RWPE1 (cell line): ENCODE data around the gene BTRC.

Experiments
- CTCF ChIA-PET: fragments of 350-600 bp; sonication (Branson Sonifier 250); formaldehyde crosslinking; extraction: SDS; loops from one replicate; lab custom pipeline; 2021; lab: Yijun Ruan, JAX
- POLR2A ChIA-PET: fragments of 400-600 bp; formaldehyde crosslinking; extraction: SDS; loops from one replicate; lab custom pipeline; 2020; ENCODE audit warnings: antibody characterized with exemption; ENCODE audit not compliant: low non-redundant PET; lab: Yijun Ruan, JAX
- DNase-seq: peaks from one replicate; pipeline ENCODE4 v3.0.0; 2012; ENCODE audit warnings: low spot score
- H3K27ac ChIP-seq: fragments of 450-650 bp; 2 replicates; pipeline ENCODE4 v1.5.1; 2017
- CTCF ChIP-seq: fragments of 450-650 bp; conservative IDR thresholded peaks from 2 replicates; pipeline ENCODE4 v1.5.1; 2017; ENCODE audit warnings: low read depth, mild to moderate bottlenecking

Gene BTRC

GRCh38 chr10:101565936-101566332, 212.0 kb downstream of the BTRC start:
- H3K27ac ChIP-seq, result no peak overlapping the region
- ChIA-PET CTCF (interaction anchor here (0.6 to 0.7 kb wide), 2 partner anchors 99 to 551 kb away, joined by 3 to 4 read pairs; no protein-coding TSS in a partner anchor), POLR2A (no interaction called here)
- no peak for DNase-seq
- no peak for TF ChIP-seq CTCF

- H3K27ac ChIP-seq, result no peak overlapping the region
- POLR2A ChIA-PET, result no interaction called here
- CTCF ChIA-PET, result interaction anchor here (0.6 to 0.7 kb wide), 3 partner anchors 8 to 552 kb away, joined by 3 to 4 read pairs (median 3); no protein-coding TSS in a partner anchor
- TF ChIP-seq CTCF, result no peak
- no peak for DNase-seq
These were observed 212.6 kb downstream of the BTRC start for GRCh38 chr10:101566333-101567164.

- no peak overlapping the region for H3K27ac ChIP-seq
- no peak for TF ChIP-seq CTCF
- CTCF ChIA-PET, result interaction anchor here (1.1 to 1.3 kb wide), 2 partner anchors 214 to 353 kb away, joined by 3 to 7 read pairs; no protein-coding TSS in a partner anchor
- DNase-seq, result no peak
- POLR2A ChIA-PET, result no interaction called here
These were observed 213.4 kb downstream of the BTRC start for GRCh38 chr10:101567165-101568006.

- CTCF ChIA-PET, result interaction anchor here (1.1 to 1.3 kb wide), 2 partner anchors 213 to 354 kb away, joined by 3 to 7 read pairs; no protein-coding TSS in a partner anchor
- TF ChIP-seq CTCF, result no peak
- POLR2A ChIA-PET, result no interaction called here
- no peak overlapping the region for H3K27ac ChIP-seq
- no peak for DNase-seq
These were observed 214.2 kb downstream of the BTRC start for GRCh38 chr10:101568054-101568745.

GRCh38 chr10:101569323-101569621, 215.3 kb downstream of the BTRC start:
- H3K27ac ChIP-seq, result no peak overlapping the region
- POLR2A ChIA-PET, result interaction anchor here (0.6 to 0.7 kb wide), 2 partner anchors 17 to 500 kb away, joined by 3 read pairs; no protein-coding TSS in a partner anchor

More at GRCh38 chr10:101569323-101569621, 215.3 kb downstream of the BTRC start:
- DNase-seq, result no peak
- CTCF ChIA-PET, result interaction anchor here (0.5 to 3.3 kb wide), 22 partner anchors 8 to 575 kb away, joined by 3 to 43 read pairs (median 4); no protein-coding TSS in a partner anchor
- TF ChIP-seq CTCF, result no peak
